Tibial nerve (tissue), 4 donors: ENCODE measurements around the gene COX14. TPM values are rescaled to one million over a fixed set of nuclear protein-coding genes. Genes with fewer than 3 reads are reported as not detected.

ENCODE experiments used
- DNase-seq, 2 donors: peaks; one replicate each; pipeline ENCODE4 v3.0.0-alpha.2; 2019; ENCODE audit warnings: low spot score in 2 of 2
- H3K27ac ChIP-seq, 4 donors: fragments of 200-600 bp; sonication (generic) in 3 of 4; one replicate each; pipeline ENCODE4 v1.5.1; 2017 to 2019; ENCODE audit warnings: mild to moderate bottlenecking in 1 of 4
- H3K27me3 ChIP-seq, 2 donors: fragments of 200-600 bp; sonication (generic) in 1 of 2; one replicate each; pipeline versions ENCODE4 v1.5.1 to v1.6.0; 2017 to 2019
- H3K36me3 ChIP-seq, 3 donors: fragments of 200-600 bp; sonication (generic); one replicate each; pipeline ENCODE4 v1.5.1; 2018 to 2019
- H3K4me1 ChIP-seq, 4 donors: fragments of 200-600 bp; sonication (generic) in 3 of 4; one replicate each; pipeline ENCODE4 v1.5.1; 2017 to 2019
- H3K4me3 ChIP-seq, 4 donors: fragments of 200-600 bp; sonication (generic) in 3 of 4; one replicate each; pipeline ENCODE4 v1.5.1; 2017 to 2019; ENCODE audit warnings: mild to moderate bottlenecking in 1 of 4, moderate library complexity in 1 of 4
- H3K9me3 ChIP-seq, 4 donors: fragments of 200-600 bp; sonication (generic) in 3 of 4; one replicate each; pipeline ENCODE4 v1.5.1; 2017 to 2019
- EP300 ChIP-seq, 2 donors: sonication (generic); formaldehyde crosslinking; IDR thresholded peaks; one replicate each; pipeline ENCODE4 v1.6.1; 2017; ENCODE audit warnings: antibody characterized with exemption in 2 of 2, mild to moderate bottlenecking in 1 of 2
- POLR2A ChIP-seq, 2 donors: fragments of 450-650 bp; IDR thresholded peaks; one replicate each; pipeline ENCODE4 v1.6.1; 2017; ENCODE audit warnings: antibody characterized with exemption in 2 of 2, mild to moderate bottlenecking in 2 of 2, moderate library complexity in 2 of 2
- WGBS, 2 donors: methylation state at CpG; one replicate each; pipeline ENCODE4 v1.1.5; 2018; 5-methylcytosine and 5-hydroxymethylcytosine counted together
- total RNA-seq, 4 donors: library from RNA; depleted of rRNA; stranded (reverse); fragments of >200 nt; gene quantifications; one replicate each; pipeline ENCODE4 v1.1.0, GENCODE V29; 2016
- TF ChIP-seq, protein P1 (sequence below), 5 experiments: fragments of 200-600 bp in 3 of 5; fragments of 450-650 bp in 2 of 5; sonication (generic) in 3 of 5; IDR thresholded peaks; one replicate each; pipeline ENCODE4 v1.5.1; 2016 to 2019; ENCODE audit warnings: antibody characterized with exemption in 5 of 5, mild to moderate bottlenecking in 3 of 5, moderate library complexity in 2 of 5

COX14 gene
- total RNA-seq, 4 donors from 2014 or later, result 35.8 to 91.5 (median 55.2) TPM

DNA sequence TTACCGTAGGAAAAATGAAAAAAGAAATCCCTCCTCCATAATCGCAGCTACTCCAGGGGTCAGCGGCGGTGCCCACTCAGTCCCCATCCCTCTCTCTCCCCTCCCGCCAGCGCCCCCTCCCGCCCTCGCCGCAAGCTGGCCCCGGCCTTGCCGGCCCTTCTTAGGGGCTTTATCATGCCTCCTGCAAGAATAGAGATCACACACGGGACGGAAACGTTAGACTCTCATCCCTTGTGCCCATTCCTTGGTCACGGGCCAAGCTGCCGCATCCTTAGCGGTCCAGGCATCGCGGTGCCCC is 692 bp upstream of the COX14 start:
- H3K9me3 ChIP-seq, result no peaks in the 10 kb centered on the region
- 3 to 7% methylated on average over 19 of the region's 19 CpGs for WGBS, 2 donors
- no peaks in the 10 kb centered on the region for H3K27me3 ChIP-seq
- TF ChIP-seq POLR2A (IDR thresholded peaks at IDR 0.05) (no peak), EP300 (IDR thresholded peaks at IDR 0.05) (no peak)
- TF ChIP-seq, protein P1, sequence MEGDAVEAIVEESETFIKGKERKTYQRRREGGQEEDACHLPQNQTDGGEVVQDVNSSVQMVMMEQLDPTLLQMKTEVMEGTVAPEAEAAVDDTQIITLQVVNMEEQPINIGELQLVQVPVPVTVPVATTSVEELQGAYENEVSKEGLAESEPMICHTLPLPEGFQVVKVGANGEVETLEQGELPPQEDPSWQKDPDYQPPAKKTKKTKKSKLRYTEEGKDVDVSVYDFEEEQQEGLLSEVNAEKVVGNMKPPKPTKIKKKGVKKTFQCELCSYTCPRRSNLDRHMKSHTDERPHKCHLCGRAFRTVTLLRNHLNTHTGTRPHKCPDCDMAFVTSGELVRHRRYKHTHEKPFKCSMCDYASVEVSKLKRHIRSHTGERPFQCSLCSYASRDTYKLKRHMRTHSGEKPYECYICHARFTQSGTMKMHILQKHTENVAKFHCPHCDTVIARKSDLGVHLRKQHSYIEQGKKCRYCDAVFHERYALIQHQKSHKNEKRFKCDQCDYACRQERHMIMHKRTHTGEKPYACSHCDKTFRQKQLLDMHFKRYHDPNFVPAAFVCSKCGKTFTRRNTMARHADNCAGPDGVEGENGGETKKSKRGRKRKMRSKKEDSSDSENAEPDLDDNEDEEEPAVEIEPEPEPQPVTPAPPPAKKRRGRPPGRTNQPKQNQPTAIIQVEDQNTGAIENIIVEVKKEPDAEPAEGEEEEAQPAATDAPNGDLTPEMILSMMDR (IDR thresholded peaks at IDR 0.05), result no peak
- DNase-seq, result peak in 1 of 2 donors; percentile 17
- peak overlapping the region; percentile 18 to 97 (median 34) for H3K4me3 ChIP-seq
- H3K27ac ChIP-seq, result peak overlapping the region; percentile 79 to 98 (median 87)
- H3K36me3 ChIP-seq, result peaks cover 0 to 14% (median 3%) of the 10 kb centered on the region in 3 donors
- H3K4me1 ChIP-seq, result peaks cover 0 to 50% (median 34%) of the 10 kb centered on the region in 4 donors

DNA sequence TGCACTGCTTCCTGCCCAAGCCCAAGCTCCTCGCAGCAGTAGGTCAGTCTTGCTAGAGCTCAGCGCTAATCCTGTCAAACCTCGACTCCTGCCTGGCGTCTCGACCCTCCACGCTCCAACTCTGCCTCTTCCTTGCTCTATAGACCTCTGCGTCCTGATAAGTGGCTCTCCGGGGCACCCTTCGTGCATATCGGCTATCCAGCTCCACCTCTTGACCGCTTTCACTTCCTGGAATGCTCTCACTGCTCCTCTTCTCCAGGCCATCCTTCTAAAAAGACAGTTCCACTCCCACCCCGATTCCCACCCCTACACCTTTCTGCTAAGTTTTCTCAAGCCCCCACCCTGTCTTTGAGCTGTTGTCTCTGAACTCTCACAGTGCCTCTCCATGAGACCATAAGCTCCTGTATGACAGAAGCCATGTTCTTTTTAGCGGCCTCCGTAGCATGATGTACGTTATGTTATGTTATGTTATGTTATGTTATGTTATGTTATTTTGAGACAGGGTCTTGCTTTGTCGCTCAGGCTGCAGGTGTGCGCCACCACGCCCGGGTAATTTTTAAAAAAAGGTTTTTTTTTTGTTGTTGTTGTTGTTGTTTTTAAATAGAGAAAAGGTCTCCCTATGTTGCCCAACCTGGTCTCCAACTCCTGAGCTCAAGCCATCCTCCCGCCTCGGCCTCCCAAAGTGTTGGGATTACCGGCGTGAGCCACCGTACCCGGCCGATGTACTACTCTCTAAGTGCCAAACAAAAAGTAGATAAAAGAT is 601 bp downstream of the COX14 start:
- no peaks in the 10 kb centered on the region for H3K27me3 ChIP-seq
- TF ChIP-seq EP300 (IDR thresholded peaks at IDR 0.05) (no peak), POLR2A (IDR thresholded peaks at IDR 0.05) (no peak)
- TF ChIP-seq, protein P1 (IDR thresholded peaks at IDR 0.05), result no peak
- DNase-seq, result peak in 1 of 2 donors; percentile 44
- no peaks in the 10 kb centered on the region for H3K9me3 ChIP-seq
- WGBS, 2 donors, result 23 to 25% methylated on average over 26 of the region's 26 CpGs
- H3K4me3 ChIP-seq, result peak overlapping the region; percentile 85 to 97 (median 89)
- H3K4me1 ChIP-seq, result peaks cover 0 to 61% (median 34%) of the 10 kb centered on the region in 4 donors
- peaks cover 0 to 24% (median 3%) of the 10 kb centered on the region in 3 donors for H3K36me3 ChIP-seq
- peak overlapping the region; percentile 92 to 98 (median 96) for H3K27ac ChIP-seq

DNA sequence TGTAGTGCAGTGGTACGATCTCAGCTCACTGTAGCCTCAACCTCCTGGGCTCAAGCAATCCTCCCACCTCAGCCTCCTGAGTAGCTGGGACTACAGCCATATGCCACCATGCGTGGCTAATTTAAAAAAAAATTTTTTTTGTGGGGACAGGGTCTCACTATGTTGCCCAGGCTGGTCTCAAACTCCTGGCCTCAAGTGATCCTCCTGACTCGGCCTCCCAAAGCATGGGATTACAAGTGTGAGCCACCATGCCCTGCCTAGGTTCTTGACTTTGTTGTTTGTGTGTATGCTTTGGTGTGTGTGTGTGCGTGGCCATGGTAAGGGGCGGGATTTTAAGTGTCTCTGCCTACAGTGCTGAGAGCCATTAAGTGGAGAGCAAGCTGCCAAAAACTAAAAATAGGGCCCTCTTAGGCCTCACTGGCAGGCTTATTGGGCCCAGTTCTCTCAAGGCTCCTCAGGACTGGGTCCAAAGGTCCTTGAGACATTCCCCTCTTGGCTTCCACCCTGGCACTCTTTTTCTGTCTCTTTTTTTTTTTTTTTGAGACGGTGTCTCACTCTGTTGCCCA is 5.1 kb downstream of the COX14 start:
- TF ChIP-seq EP300 (IDR thresholded peaks at IDR 0.05) (no peak), POLR2A (IDR thresholded peaks at IDR 0.05) (no peak)
- TF ChIP-seq, protein P1 (IDR thresholded peaks at IDR 0.05), result no peak
- WGBS, 2 donors, result 79 to 86% methylated on average over 6 of the region's 6 CpGs
- H3K36me3 ChIP-seq, result peaks cover 0 to 67% (median 3%) of the 10 kb centered on the region in 3 donors
- H3K27ac ChIP-seq, result no peak overlapping the region
- DNase-seq, result no peak
- H3K4me3 ChIP-seq, result no peak overlapping the region
- H3K27me3 ChIP-seq, result no peaks in the 10 kb centered on the region
- peaks cover 0 to 46% (median 15%) of the 10 kb centered on the region in 4 donors for H3K4me1 ChIP-seq
- no peaks in the 10 kb centered on the region for H3K9me3 ChIP-seq

DNA sequence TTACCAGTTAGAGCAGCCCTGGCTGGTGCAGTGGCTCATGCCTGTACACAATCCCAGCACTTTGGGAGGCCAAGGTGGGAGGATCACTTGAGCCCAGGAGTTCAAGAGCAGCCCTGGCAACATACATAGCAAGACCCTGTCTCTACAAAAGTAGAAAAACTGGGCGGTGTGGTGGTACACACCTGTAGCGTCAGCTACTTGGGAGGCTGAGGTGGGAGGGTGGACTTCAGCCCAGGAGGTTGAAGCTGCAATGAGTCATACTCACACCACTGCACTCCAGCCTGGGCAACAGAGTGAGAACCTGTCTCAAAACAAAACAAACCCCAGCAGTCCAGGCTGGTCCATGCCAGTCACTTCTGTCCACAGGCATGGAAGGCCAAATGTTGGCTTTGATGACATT is 7.4 kb downstream of the COX14 start:
- Histone ChIP-seq H3K4me3 (no peak overlapping the region), H3K27ac (no peak overlapping the region), H3K4me1 (peaks cover 0 to 28% (median under 1%) of the 10 kb centered on the region in 4 donors), H3K27me3 (no peaks in the 10 kb centered on the region), H3K9me3 (no peaks in the 10 kb centered on the region), H3K36me3 (peaks cover 0 to 86% (median 9%) of the 10 kb centered on the region in 3 donors)
- DNase-seq, result no peak
- 94 to 96% methylated on average over 2 of the region's 2 CpGs for WGBS, 2 donors
- TF ChIP-seq EP300 (IDR thresholded peaks at IDR 0.05) (no peak), POLR2A (IDR thresholded peaks at IDR 0.05) (no peak)
- TF ChIP-seq, protein P1 (IDR thresholded peaks at IDR 0.05), result no peak

DNA sequence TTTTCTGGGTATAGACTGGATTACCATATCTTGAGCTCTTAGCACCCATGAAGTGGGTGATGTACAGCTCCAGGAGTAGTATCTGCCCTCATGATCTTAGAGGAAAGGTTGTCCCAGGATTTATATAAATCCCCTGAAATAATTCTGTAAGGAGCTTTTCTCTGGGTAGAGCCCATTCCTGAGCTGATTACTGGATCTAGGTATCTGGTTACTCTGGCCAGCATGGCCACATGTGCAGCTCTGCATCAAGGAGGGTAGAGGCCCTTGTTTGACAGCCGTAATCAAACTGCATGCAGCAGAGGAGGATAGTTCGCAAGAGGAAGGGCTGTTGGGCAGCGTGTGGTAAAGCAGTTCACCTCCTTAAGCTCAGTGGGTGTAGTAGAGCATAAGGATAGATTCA is 8.5 kb downstream of the COX14 start:
- Histone ChIP-seq H3K4me1 (peaks cover 0 to 26% (median 0%) of the 10 kb centered on the region in 4 donors), H3K9me3 (no peaks in the 10 kb centered on the region), H3K36me3 (peaks cover 0 to 85% (median 8%) of the 10 kb centered on the region in 3 donors), H3K27ac (no peak overlapping the region), H3K27me3 (no peaks in the 10 kb centered on the region), H3K4me3 (no peak overlapping the region)
- TF ChIP-seq POLR2A (IDR thresholded peaks at IDR 0.05), result no peak
- TF ChIP-seq, protein P1 (IDR thresholded peaks at IDR 0.05), result no peak
- TF ChIP-seq EP300 (IDR thresholded peaks at IDR 0.05), result no peak
- no peak for DNase-seq
- 73 to 92% methylated on average over 3 of the region's 3 CpGs for WGBS, 2 donors
